Caco-2 (cell line): Measurements from ENCODE around the gene DSCAM. TPM values are rescaled to one million over a fixed set of nuclear protein-coding genes. Genes with fewer than 3 reads are reported as not detected.

Source experiments
- BruUV-seq: library from RNA; stranded (reverse); fragments of 400-500 nt; replicated peaks from 2 replicates; lab custom pipeline; 2021; lab: Mats Ljungman, UMichigan
- CTCF ChIA-PET: fragments of 300-600 bp; sonication (Branson Sonifier 250); formaldehyde crosslinking; loops from one replicate; lab custom pipeline; 2022; ENCODE audit warnings: antibody characterized with exemption; lab: Charles Lee
- POLR2A ChIA-PET: fragments of 300-600 bp; sonication (Branson Sonifier 250); formaldehyde crosslinking; loops from one replicate; lab custom pipeline; 2022; ENCODE audit warnings: antibody characterized with exemption; lab: Charles Lee
- DNase-seq, 2 experiments: peaks; one replicate each; pipeline versions ENCODE4 v3.0.0 to v3.0.0-alpha.2; 2020 to 2022
- H3K27me3 ChIP-seq: replicated peaks from 2 replicates; pipeline ENCODE4 v1.6.0; 2011; ENCODE audit warnings: low read length; ENCODE audit not compliant: control insufficient read depth, insufficient read depth
- H3K36me3 ChIP-seq: 2 replicates; pipeline ENCODE4 v1.5.1; 2011; ENCODE audit warnings: low read length; ENCODE audit not compliant: control insufficient read depth, insufficient read depth
- H3K4me1 ChIP-seq: fragments of 250-450 bp; sonication (Bioruptor Pico); 2 replicates; pipeline ENCODE4 v1.5.1; 2020; ENCODE audit warnings: mild to moderate bottlenecking
- H3K4me3 ChIP-seq: 2 replicates; pipeline ENCODE4 v1.5.1; 2011; ENCODE audit warnings: low read depth, mild to moderate bottlenecking, control low read depth, low read length
- H3K9me3 ChIP-seq: fragments of 250-450 bp; sonication (Bioruptor Pico); 2 replicates; pipeline ENCODE4 v1.5.1; 2020; ENCODE audit warnings: mild to moderate bottlenecking, moderate library complexity
- H3K27ac Mint-ChIP-seq: one replicate; pipeline ENCODE4 v1.8.0; 2022; ENCODE audit warnings: mixed read lengths; ENCODE audit not compliant: unreplicated experiment
- H3K27me3 Mint-ChIP-seq: one replicate; pipeline ENCODE4 v1.8.0; 2022; ENCODE audit warnings: mixed read lengths; ENCODE audit not compliant: insufficient read depth, unreplicated experiment
- H3K36me3 Mint-ChIP-seq: one replicate; pipeline ENCODE4 v1.8.0; 2022; ENCODE audit warnings: mild to moderate bottlenecking, mixed read lengths; ENCODE audit not compliant: insufficient read depth, unreplicated experiment
- H3K4me1 Mint-ChIP-seq: one replicate; pipeline ENCODE4 v1.8.0; 2022; ENCODE audit warnings: low read depth, mixed read lengths; ENCODE audit not compliant: unreplicated experiment
- H3K4me3 Mint-ChIP-seq: one replicate; pipeline ENCODE4 v1.8.0; 2022; ENCODE audit warnings: mild to moderate bottlenecking, moderate library complexity, mixed read lengths; ENCODE audit not compliant: unreplicated experiment
- H3K9me3 Mint-ChIP-seq: one replicate; pipeline ENCODE4 v1.8.0; 2022; ENCODE audit warnings: mixed read lengths; ENCODE audit not compliant: unreplicated experiment
- intact Hi-C: fragments of 100-400 bp; cut with micrococcal nuclease; formaldehyde crosslinking; loops from one replicate; pipeline ENCODE4 v1.10.0; 2022; ENCODE audit not compliant: unreplicated experiment
- total RNA-seq: library from RNA; stranded (reverse); gene quantifications from 2 replicates; pipeline ENCODE4 v1.2.3, GENCODE V29; 2022
- TF ChIP-seq, protein P1 (sequence below), 2 experiments: fragments of 200-600 bp in 1 of 2; IDR thresholded peaks; 1 replicate in 1 of 2; 2 replicates in 1 of 2; pipeline versions ENCODE4 v1.5.1 to v1.8.0; 2011 to 2022; ENCODE audit warnings: antibody characterized with exemption in 1 of 2, control low read depth in 1 of 2, inconsistent platforms in 1 of 2, low read depth in 1 of 2, low read length in 1 of 2, mild to moderate bottlenecking in 1 of 2, moderate library complexity in 1 of 2; ENCODE audit not compliant: insufficient read depth in 1 of 2, severe bottlenecking in 1 of 2, unreplicated experiment in 1 of 2

Gene DSCAM
- total RNA-seq, 1 experiment from 2014 or later, result not detected

DNA sequence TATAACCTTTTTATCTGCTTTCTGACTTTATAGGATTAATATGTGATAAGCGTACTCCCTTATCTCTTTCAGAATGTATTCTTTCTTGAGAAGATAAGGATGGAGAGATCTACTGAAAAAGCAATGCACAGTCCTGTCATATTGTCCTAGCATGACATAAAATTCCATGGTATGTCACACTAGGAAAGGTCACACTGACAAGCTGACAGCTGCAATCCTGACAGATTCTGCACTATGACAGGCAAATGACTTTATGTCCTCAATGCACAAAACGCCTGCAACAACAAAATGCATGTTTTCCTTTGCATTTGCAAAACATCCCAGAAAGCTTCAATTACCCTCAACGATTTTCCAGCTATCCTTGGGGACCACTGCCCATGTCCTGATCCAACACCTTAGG is 393.8 kb downstream of the DSCAM start:
- no peaks in the 10 kb centered on the region for H3K9me3 ChIP-seq
- intact Hi-C loops, result no loop called here
- H3K4me3 Mint-ChIP-seq, result no peak overlapping the region

DNA sequence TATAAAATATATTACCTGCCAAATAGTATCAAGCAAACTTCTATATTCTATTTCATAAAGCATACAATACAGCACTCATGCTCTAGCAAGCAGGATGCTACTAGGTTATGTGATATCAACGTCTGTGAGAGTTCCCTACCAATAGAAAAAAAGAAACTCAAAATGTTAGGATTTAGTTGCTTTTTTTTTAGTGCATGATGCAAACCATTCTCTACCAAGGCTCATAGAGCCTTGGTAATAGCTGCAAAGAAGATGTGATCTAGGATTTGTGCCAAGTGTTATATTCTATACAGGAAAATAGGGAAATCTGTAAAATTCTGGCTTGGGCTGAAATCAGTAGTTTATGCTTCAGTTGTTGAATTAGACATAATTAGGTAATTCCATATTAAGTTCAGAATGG is 394.4 kb downstream of the DSCAM start:
- H3K4me3 Mint-ChIP-seq, result no peak overlapping the region
- H3K9me3 Mint-ChIP-seq, result no peaks in the 10 kb centered on the region
- intact Hi-C loops, result no loop called here
- TF ChIP-seq, protein P1, sequence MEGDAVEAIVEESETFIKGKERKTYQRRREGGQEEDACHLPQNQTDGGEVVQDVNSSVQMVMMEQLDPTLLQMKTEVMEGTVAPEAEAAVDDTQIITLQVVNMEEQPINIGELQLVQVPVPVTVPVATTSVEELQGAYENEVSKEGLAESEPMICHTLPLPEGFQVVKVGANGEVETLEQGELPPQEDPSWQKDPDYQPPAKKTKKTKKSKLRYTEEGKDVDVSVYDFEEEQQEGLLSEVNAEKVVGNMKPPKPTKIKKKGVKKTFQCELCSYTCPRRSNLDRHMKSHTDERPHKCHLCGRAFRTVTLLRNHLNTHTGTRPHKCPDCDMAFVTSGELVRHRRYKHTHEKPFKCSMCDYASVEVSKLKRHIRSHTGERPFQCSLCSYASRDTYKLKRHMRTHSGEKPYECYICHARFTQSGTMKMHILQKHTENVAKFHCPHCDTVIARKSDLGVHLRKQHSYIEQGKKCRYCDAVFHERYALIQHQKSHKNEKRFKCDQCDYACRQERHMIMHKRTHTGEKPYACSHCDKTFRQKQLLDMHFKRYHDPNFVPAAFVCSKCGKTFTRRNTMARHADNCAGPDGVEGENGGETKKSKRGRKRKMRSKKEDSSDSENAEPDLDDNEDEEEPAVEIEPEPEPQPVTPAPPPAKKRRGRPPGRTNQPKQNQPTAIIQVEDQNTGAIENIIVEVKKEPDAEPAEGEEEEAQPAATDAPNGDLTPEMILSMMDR (IDR thresholded peaks at IDR 0.05; ENCODE audit: insufficient read depth in 1 of 2, low read depth in 1 of 2, low read length in 1 of 2, severe bottlenecking in 1 of 2, unreplicated experiment in 1 of 2), result no peak
- Histone ChIP-seq H3K4me1 (no peaks in the 10 kb centered on the region), H3K36me3 (no peaks in the 10 kb centered on the region), H3K9me3 (no peaks in the 10 kb centered on the region), H3K27me3 (no peaks in the 10 kb centered on the region), H3K4me3 (no peak overlapping the region)
- CTCF ChIA-PET, result no interaction called here
- no peaks in the 10 kb centered on the region for H3K36me3 Mint-ChIP-seq
- peaks cover 8% of the 10 kb centered on the region for H3K27me3 Mint-ChIP-seq
- H3K4me1 Mint-ChIP-seq, result no peaks in the 10 kb centered on the region
- no peak for DNase-seq
- POLR2A ChIA-PET, result no interaction called here
- BruUV-seq, result no TSS peak
- H3K27ac Mint-ChIP-seq, result no peak overlapping the region

More for the DNA sequence above, 393.8 kb downstream of the DSCAM start:
- peaks cover 11% of the 10 kb centered on the region for H3K27me3 Mint-ChIP-seq
- no peaks in the 10 kb centered on the region for H3K36me3 Mint-ChIP-seq
- H3K27ac Mint-ChIP-seq, result no peak overlapping the region
- Histone ChIP-seq H3K4me1 (no peaks in the 10 kb centered on the region), H3K4me3 (no peak overlapping the region), H3K36me3 (no peaks in the 10 kb centered on the region), H3K27me3 (no peaks in the 10 kb centered on the region)
- CTCF ChIA-PET, result no interaction called here
- no peaks in the 10 kb centered on the region for H3K4me1 Mint-ChIP-seq
- DNase-seq, result no peak
- TF ChIP-seq, protein P1 (IDR thresholded peaks at IDR 0.05; ENCODE audit: insufficient read depth in 1 of 2, low read depth in 1 of 2, low read length in 1 of 2, severe bottlenecking in 1 of 2, unreplicated experiment in 1 of 2), result no peak
- H3K9me3 Mint-ChIP-seq, result no peaks in the 10 kb centered on the region
- no TSS peak for BruUV-seq
- POLR2A ChIA-PET, result no interaction called here

DNA sequence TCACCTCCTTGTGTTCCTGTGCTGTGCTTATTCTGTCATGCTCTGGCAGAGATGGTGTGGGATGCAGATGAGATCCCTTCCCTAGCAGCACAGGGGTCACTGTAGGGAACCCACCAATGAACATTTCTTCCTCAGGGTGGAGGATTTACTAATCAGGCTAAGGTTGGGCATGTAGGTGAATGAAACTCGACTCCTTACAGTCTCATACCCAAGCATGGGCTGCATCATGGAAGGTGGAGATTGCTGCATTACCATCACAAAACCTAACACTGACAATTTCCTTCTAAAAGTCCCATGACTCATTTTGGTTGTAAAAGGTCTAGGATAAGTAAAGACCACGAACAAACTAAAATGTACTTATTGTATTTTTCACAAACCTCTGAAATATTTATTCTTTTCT is 399.9 kb downstream of the DSCAM start:
- POLR2A ChIA-PET, result no interaction called here
- no peaks in the 10 kb centered on the region for H3K9me3 Mint-ChIP-seq

More for the DNA sequence above, 399.9 kb downstream of the DSCAM start:
- CTCF ChIA-PET, result no interaction called here
- H3K27me3 ChIP-seq, result no peaks in the 10 kb centered on the region
- Mint-ChIP-seq H3K4me3 (no peak overlapping the region), H3K27ac (no peak overlapping the region), H3K36me3 (no peaks in the 10 kb centered on the region), H3K27me3 (no peaks in the 10 kb centered on the region), H3K4me1 (no peaks in the 10 kb centered on the region)
- H3K4me3 ChIP-seq, result no peak overlapping the region
- intact Hi-C loops, result no loop called here
- H3K4me1 ChIP-seq, result no peaks in the 10 kb centered on the region
- no TSS peak for BruUV-seq
- H3K9me3 ChIP-seq, result no peaks in the 10 kb centered on the region
- H3K36me3 ChIP-seq, result no peaks in the 10 kb centered on the region
- no peak for DNase-seq
- TF ChIP-seq, protein P1 (IDR thresholded peaks at IDR 0.05; ENCODE audit: insufficient read depth in 1 of 2, low read depth in 1 of 2, low read length in 1 of 2, severe bottlenecking in 1 of 2, unreplicated experiment in 1 of 2), result no peak
